Endothelial cell (in vitro differentiated cells): Measurements from ENCODE around the gene ANKMY1. TPM values are rescaled to one million over a fixed set of nuclear protein-coding genes. Genes with fewer than 3 reads are reported as not detected.

ENCODE experiments used
- DNase-seq: peaks from one replicate; pipeline ENCODE4 v3.0.0; 2021; ENCODE audit warnings: low spot score
- H3K27ac Mint-ChIP-seq: one replicate; pipeline ENCODE4 v1.8.0; 2021; ENCODE audit warnings: mixed read lengths, inconsistent platforms; ENCODE audit not compliant: unreplicated experiment
- H3K27me3 Mint-ChIP-seq: one replicate; pipeline ENCODE4 v1.8.0; 2021; ENCODE audit warnings: mild to moderate bottlenecking, moderate library complexity, mixed read lengths, inconsistent platforms; ENCODE audit not compliant: unreplicated experiment
- H3K36me3 Mint-ChIP-seq: one replicate; pipeline ENCODE4 v1.8.0; 2021; ENCODE audit warnings: mild to moderate bottlenecking, low read depth, mixed read lengths, inconsistent platforms; ENCODE audit not compliant: unreplicated experiment
- H3K4me1 Mint-ChIP-seq: one replicate; pipeline ENCODE4 v1.8.0; 2021; ENCODE audit warnings: mild to moderate bottlenecking, mixed read lengths, inconsistent platforms; ENCODE audit not compliant: unreplicated experiment
- H3K4me3 Mint-ChIP-seq: one replicate; pipeline ENCODE4 v1.8.0; 2021; ENCODE audit warnings: mild to moderate bottlenecking, mixed read lengths, inconsistent platforms; ENCODE audit not compliant: unreplicated experiment
- H3K9me3 Mint-ChIP-seq: one replicate; pipeline ENCODE4 v1.8.0; 2021; ENCODE audit warnings: mixed read lengths, inconsistent platforms; ENCODE audit not compliant: unreplicated experiment
- CTCF ChIP-seq: fragments of 200-600 bp; sonication (generic); IDR thresholded peaks from one replicate; pipeline ENCODE4 v1.5.0; 2021; ENCODE audit warnings: antibody characterized with exemption; ENCODE audit not compliant: unreplicated experiment
- total RNA-seq: library from RNA; stranded (reverse); fragmentation: NEBNext Ultra II Directional; extraction: Animal tissue kit (Norgen Biotek cat#: 25700); gene quantifications from one replicate; pipeline ENCODE4 v1.2.1, GENCODE V29; 2021; ENCODE audit not compliant: unreplicated experiment

ANKMY1 gene
- total RNA-seq, 1 donor from 2014 or later, result 5.6 TPM

- peaks cover 2% of the 10 kb centered on the region for H3K27me3 Mint-ChIP-seq
- no peak for TF ChIP-seq CTCF
- H3K27ac Mint-ChIP-seq, result no peak overlapping the region
- no peaks in the 10 kb centered on the region for H3K4me1 Mint-ChIP-seq
- H3K4me3 Mint-ChIP-seq, result no peak overlapping the region
- no peak for DNase-seq
- H3K9me3 Mint-ChIP-seq, result no peaks in the 10 kb centered on the region
- no peaks in the 10 kb centered on the region for H3K36me3 Mint-ChIP-seq
Measured at GRCh38 chr2:240507060-240507777, 50.6 kb downstream of the ANKMY1 start.

GRCh38 chr2:240506406-240507059 lies 51.3 kb downstream of the ANKMY1 start:
- Mint-ChIP-seq H3K4me3 (no peak overlapping the region), H3K36me3 (no peaks in the 10 kb centered on the region), H3K9me3 (no peaks in the 10 kb centered on the region), H3K4me1 (no peaks in the 10 kb centered on the region), H3K27ac (no peak overlapping the region), H3K27me3 (peaks cover 2% of the 10 kb centered on the region)
- no peak for TF ChIP-seq CTCF
- DNase-seq, result no peak

GRCh38 chr2:240505910-240506309 lies 51.9 kb downstream of the ANKMY1 start:
- no peaks in the 10 kb centered on the region for H3K4me1 Mint-ChIP-seq
- no peaks in the 10 kb centered on the region for H3K9me3 Mint-ChIP-seq
- H3K4me3 Mint-ChIP-seq, result no peak overlapping the region
- no peak overlapping the region for H3K27ac Mint-ChIP-seq
- H3K27me3 Mint-ChIP-seq, result peaks cover 2% of the 10 kb centered on the region
- no peak for DNase-seq
- no peak for TF ChIP-seq CTCF
- no peaks in the 10 kb centered on the region for H3K36me3 Mint-ChIP-seq

- Mint-ChIP-seq H3K4me1 (no peaks in the 10 kb centered on the region), H3K9me3 (no peaks in the 10 kb centered on the region), H3K27ac (no peak overlapping the region), H3K36me3 (no peaks in the 10 kb centered on the region), H3K27me3 (peaks cover 3% of the 10 kb centered on the region), H3K4me3 (no peak overlapping the region)
- DNase-seq, result no peak
- no peak for TF ChIP-seq CTCF
Measured at GRCh38 chr2:240503848-240504247, 53.9 kb downstream of the ANKMY1 start.

- no peak overlapping the region for H3K27ac Mint-ChIP-seq
- no peaks in the 10 kb centered on the region for H3K9me3 Mint-ChIP-seq
- H3K36me3 Mint-ChIP-seq, result no peaks in the 10 kb centered on the region
- DNase-seq, result no peak
- no peak for TF ChIP-seq CTCF
- no peaks in the 10 kb centered on the region for H3K4me1 Mint-ChIP-seq
- H3K27me3 Mint-ChIP-seq, result peaks cover 4% of the 10 kb centered on the region
- no peak overlapping the region for H3K4me3 Mint-ChIP-seq
Measured at GRCh38 chr2:240503375-240503774, 54.4 kb downstream of the ANKMY1 start.
